Smooth muscle cell (in vitro differentiated cells): ENCODE data around the gene TSPEAR. TPM values are rescaled to one million over a fixed set of nuclear protein-coding genes. Genes with fewer than 3 reads are reported as not detected.

Experiments used
- DNase-seq: peaks from one replicate; lab custom pipeline; 2025; ENCODE audit not compliant: unreplicated experiment; lab: John Stamatoyannopoulos, UW
- H2AFZ ChIP-seq: fragments of 200-600 bp; sonication (generic); 2 replicates; pipeline ENCODE4 v1.6.0; 2016; ENCODE audit warnings: antibody characterized with exemption, low read depth, mild to moderate bottlenecking
- H3F3A ChIP-seq: fragments of 200-600 bp; sonication (generic); 2 replicates; pipeline ENCODE4 v1.6.0; 2017; ENCODE audit warnings: antibody characterized with exemption, low read depth
- H3K27ac ChIP-seq: fragments of 200-600 bp; sonication (generic); 2 replicates; pipeline ENCODE4 v1.5.1; 2016; ENCODE audit warnings: low read depth, mild to moderate bottlenecking
- H3K27me3 ChIP-seq: fragments of 200-600 bp; sonication (generic); 2 replicates; pipeline ENCODE4 v1.6.1; 2016; ENCODE audit warnings: low read depth, mild to moderate bottlenecking
- H3K36me3 ChIP-seq: fragments of 200-600 bp; sonication (generic); 2 replicates; pipeline ENCODE4 v1.5.1; 2016; ENCODE audit warnings: low read depth
- H3K4me1 ChIP-seq: fragments of 200-600 bp; sonication (generic); 2 replicates; pipeline ENCODE4 v1.5.1; 2016; ENCODE audit warnings: low read depth
- H3K4me2 ChIP-seq: fragments of 200-600 bp; sonication (generic); 2 replicates; pipeline ENCODE4 v1.6.0; 2016; ENCODE audit warnings: mild to moderate bottlenecking
- H3K4me3 ChIP-seq: fragments of 200-600 bp; sonication (generic); 2 replicates; pipeline ENCODE4 v1.5.1; 2016; ENCODE audit warnings: mild to moderate bottlenecking
- H3K79me2 ChIP-seq: fragments of 200-600 bp; sonication (generic); 2 replicates; pipeline ENCODE4 v1.6.0; 2016; ENCODE audit warnings: low read depth, mild to moderate bottlenecking
- H3K9ac ChIP-seq: fragments of 200-600 bp; sonication (generic); 2 replicates; pipeline ENCODE4 v1.6.0; 2016; ENCODE audit warnings: low read depth
- H3K9me3 ChIP-seq: fragments of 200-600 bp; sonication (generic); replicated peaks from 2 replicates; pipeline ENCODE4 v1.5.1; 2016; ENCODE audit warnings: low read depth
- H4K20me1 ChIP-seq: fragments of 200-600 bp; sonication (generic); 2 replicates; pipeline ENCODE4 v1.6.0; 2016; ENCODE audit warnings: low read depth
- WGBS: methylation state at CpG from one replicate; pipeline ENCODE4 v1.1.7; 2016; ENCODE audit warnings: low lambda C conversion rate; 5-methylcytosine and 5-hydroxymethylcytosine counted together
- polyA plus RNA-seq: library from polyadenylated mRNA; unstranded; fragments of >200 nt; fragmentation: Nextera tagmentation; extraction: Ambion mirVana; gene quantifications from 2 replicates; pipeline ENCODE4 v1.2.1, GENCODE V29; 2016
- total RNA-seq: library from RNA; depleted of rRNA; stranded (reverse); fragments of >200 nt; gene quantifications from 2 replicates; pipeline ENCODE4 v1.2.3, GENCODE V29; 2014
- TF ChIP-seq, protein P1 (sequence below): fragments of 200-600 bp; sonication (generic); IDR thresholded peaks from 2 replicates; pipeline ENCODE4 v1.5.1; 2017; ENCODE audit warnings: borderline replicate concordance, mild to moderate bottlenecking, antibody characterized with exemption; ENCODE audit not compliant: insufficient read depth, poor library complexity, severe bottlenecking

Gene TSPEAR
- total and polyA plus RNA-seq, 2 experiments from 2014 or later: 0.71 TPM; not detected in 1

DNA sequence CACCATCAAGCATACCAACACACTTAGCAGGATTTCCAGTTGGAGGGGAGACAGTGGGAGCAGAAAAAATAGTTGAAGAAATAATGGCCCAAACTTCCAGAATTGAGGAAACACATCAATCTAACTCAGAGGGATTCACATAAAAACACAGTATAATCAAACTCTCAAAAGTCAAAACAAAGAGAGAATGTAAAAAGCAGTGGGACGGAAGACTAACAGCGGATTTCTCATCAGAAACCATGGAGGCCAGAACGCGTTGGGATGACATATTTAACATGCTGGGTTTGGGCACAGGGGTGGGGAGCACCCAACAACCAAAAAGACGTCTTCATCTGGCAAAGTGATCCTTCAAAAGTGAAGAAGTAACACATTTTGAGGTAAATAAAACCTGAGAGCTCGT, 91.5 kb downstream of the TSPEAR start:
- no peaks in the 10 kb centered on the region for H3F3A ChIP-seq
- no peaks in the 10 kb centered on the region for H3K79me2 ChIP-seq
- TF ChIP-seq, protein P1, sequence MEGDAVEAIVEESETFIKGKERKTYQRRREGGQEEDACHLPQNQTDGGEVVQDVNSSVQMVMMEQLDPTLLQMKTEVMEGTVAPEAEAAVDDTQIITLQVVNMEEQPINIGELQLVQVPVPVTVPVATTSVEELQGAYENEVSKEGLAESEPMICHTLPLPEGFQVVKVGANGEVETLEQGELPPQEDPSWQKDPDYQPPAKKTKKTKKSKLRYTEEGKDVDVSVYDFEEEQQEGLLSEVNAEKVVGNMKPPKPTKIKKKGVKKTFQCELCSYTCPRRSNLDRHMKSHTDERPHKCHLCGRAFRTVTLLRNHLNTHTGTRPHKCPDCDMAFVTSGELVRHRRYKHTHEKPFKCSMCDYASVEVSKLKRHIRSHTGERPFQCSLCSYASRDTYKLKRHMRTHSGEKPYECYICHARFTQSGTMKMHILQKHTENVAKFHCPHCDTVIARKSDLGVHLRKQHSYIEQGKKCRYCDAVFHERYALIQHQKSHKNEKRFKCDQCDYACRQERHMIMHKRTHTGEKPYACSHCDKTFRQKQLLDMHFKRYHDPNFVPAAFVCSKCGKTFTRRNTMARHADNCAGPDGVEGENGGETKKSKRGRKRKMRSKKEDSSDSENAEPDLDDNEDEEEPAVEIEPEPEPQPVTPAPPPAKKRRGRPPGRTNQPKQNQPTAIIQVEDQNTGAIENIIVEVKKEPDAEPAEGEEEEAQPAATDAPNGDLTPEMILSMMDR: no peak
- H3K27me3 ChIP-seq: no peaks in the 10 kb centered on the region
- no peaks in the 10 kb centered on the region for H3K9me3 ChIP-seq
- no peak overlapping the region for H3K9ac ChIP-seq
- H3K4me2 ChIP-seq: no peak overlapping the region
- no peak overlapping the region for H3K4me3 ChIP-seq
- no peak overlapping the region for H3K27ac ChIP-seq
- H3K4me1 ChIP-seq: no peaks in the 10 kb centered on the region
- DNase-seq: no peak
- H3K36me3 ChIP-seq: no peaks in the 10 kb centered on the region
- H2AFZ ChIP-seq: no peak overlapping the region
- H4K20me1 ChIP-seq: no peaks in the 10 kb centered on the region
- WGBS: 87% methylated on average over 6 of the region's 6 CpGs

DNA sequence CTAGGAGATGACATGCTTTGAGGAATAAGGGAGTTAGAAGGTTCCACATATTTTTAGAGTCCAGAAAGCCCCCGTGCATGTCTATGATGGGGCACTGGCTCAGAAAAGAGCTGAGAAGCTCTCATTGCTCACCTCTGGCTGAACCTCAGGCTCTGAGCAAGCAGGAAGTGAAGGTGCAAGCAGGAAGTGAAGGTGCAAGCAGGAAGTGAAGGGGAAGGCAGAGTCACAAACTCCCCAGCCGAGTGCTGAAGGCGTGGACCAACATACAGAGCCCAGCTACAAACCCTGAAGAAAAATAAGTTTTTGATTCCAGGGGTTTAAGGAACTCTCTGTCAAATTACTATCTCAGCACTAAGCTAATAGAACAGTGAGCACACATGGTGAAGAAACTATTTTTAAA, 92.5 kb downstream of the TSPEAR start:
- Histone ChIP-seq H3K4me3 (no peak overlapping the region), H3K4me2 (no peak overlapping the region), H3K36me3 (no peaks in the 10 kb centered on the region), H3F3A (no peaks in the 10 kb centered on the region), H3K79me2 (no peaks in the 10 kb centered on the region), H4K20me1 (no peaks in the 10 kb centered on the region), H3K9ac (no peak overlapping the region), H3K27me3 (no peaks in the 10 kb centered on the region), H2AFZ (no peak overlapping the region), H3K27ac (no peak overlapping the region), H3K4me1 (no peaks in the 10 kb centered on the region), H3K9me3 (no peaks in the 10 kb centered on the region)
- DNase-seq: no peak
- TF ChIP-seq, protein P1: no peak
- 93% methylated on average over 3 of the region's 3 CpGs for WGBS

DNA sequence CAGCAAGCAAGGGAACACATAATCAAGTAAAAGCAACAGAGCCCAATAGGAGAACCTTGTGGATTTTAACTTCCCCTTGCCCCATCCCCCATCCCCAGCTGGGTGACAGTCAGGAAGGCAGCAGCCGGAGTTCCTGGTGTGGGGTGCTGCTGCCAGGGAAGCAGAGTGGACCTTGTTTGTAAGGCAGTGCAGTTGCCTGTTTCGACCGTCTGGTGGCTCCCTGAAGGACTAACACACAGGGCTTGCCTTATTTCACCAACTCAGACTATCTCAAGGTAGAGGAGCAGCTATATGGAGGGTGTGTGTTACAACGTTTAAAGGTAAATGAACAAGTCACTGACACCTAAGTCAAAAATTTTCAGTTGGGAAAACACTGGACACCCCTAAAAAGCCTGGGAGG, 92.9 kb downstream of the TSPEAR start:
- DNase-seq: no peak
- Histone ChIP-seq H2AFZ (no peak overlapping the region), H3K27ac (no peak overlapping the region), H3K36me3 (no peaks in the 10 kb centered on the region), H3K9ac (no peak overlapping the region), H3F3A (no peaks in the 10 kb centered on the region), H3K4me2 (no peak overlapping the region), H3K4me1 (no peaks in the 10 kb centered on the region), H3K79me2 (no peaks in the 10 kb centered on the region), H3K4me3 (no peak overlapping the region), H4K20me1 (no peaks in the 10 kb centered on the region), H3K27me3 (no peaks in the 10 kb centered on the region), H3K9me3 (no peaks in the 10 kb centered on the region)
- 62% methylated on average over 4 of the region's 4 CpGs for WGBS
- TF ChIP-seq, protein P1: no peak

DNA sequence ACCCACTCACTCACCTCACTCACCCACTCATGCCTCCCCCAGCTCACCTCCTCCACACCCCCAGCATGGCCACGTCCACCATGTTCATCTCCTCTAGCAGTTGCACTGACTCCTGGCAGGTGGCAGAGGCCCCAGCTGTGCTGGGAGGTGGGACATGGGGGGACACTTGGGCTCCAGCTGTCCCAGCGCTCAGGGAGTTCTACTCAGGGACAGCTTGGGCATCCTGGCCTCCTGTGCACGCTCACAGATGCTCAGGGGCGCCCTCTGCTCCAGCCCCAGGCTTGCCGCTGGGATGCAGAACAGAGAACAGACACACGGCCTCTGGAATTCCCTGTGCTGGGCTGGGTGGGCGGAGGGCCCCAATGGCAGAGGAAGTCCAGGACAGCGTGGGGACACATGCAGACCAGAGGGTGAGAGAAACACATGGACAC, 94.3 kb downstream of the TSPEAR start:
- Histone ChIP-seq H3K4me3 (no peak overlapping the region), H4K20me1 (no peaks in the 10 kb centered on the region), H3K4me1 (no peaks in the 10 kb centered on the region), H3K9ac (no peak overlapping the region), H3K4me2 (no peak overlapping the region), H3K27me3 (no peaks in the 10 kb centered on the region), H3K9me3 (no peaks in the 10 kb centered on the region), H3K36me3 (no peaks in the 10 kb centered on the region), H2AFZ (no peak overlapping the region), H3K27ac (no peak overlapping the region), H3F3A (no peaks in the 10 kb centered on the region), H3K79me2 (no peaks in the 10 kb centered on the region)
- no peak for DNase-seq
- TF ChIP-seq, protein P1: no peak
- WGBS: 60% methylated on average over 8 of the region's 8 CpGs
